IPS-18a (cell line): Measurements from ENCODE around the gene CDK6.
"Not testable (repeated sequence)": the region's sequence is repeated elsewhere in the genome, so short reads cannot be mapped to it uniquely, and the experiment has no call there.

ENCODE experiments used
- H3K27ac ChIP-seq: one replicate; pipeline ENCODE4 v1.5.1; 2013; ENCODE audit warnings: low read length
- H3K27me3 ChIP-seq: one replicate; pipeline ENCODE4 v1.6.1; 2013; ENCODE audit warnings: mild to moderate bottlenecking, low read length; ENCODE audit not compliant: control insufficient read depth, insufficient read depth
- H3K36me3 ChIP-seq: one replicate; pipeline ENCODE4 v1.6.1; 2013; ENCODE audit warnings: low read depth, low read length; ENCODE audit not compliant: control insufficient read depth
- H3K4me1 ChIP-seq: one replicate; pipeline ENCODE4 v1.6.1; 2013; ENCODE audit warnings: low read depth, low read length; ENCODE audit not compliant: control insufficient read depth
- H3K4me3 ChIP-seq: one replicate; pipeline ENCODE4 v1.5.1; 2013; ENCODE audit warnings: low read length
- H3K9ac ChIP-seq: one replicate; pipeline ENCODE4 v1.6.1; 2013; ENCODE audit warnings: mild to moderate bottlenecking, low read length, moderate library complexity
- H3K9me3 ChIP-seq: one replicate; pipeline ENCODE4 v1.6.1; 2013; ENCODE audit warnings: low read depth, low read length; ENCODE audit not compliant: control insufficient read depth

Gene CDK6

DNA sequence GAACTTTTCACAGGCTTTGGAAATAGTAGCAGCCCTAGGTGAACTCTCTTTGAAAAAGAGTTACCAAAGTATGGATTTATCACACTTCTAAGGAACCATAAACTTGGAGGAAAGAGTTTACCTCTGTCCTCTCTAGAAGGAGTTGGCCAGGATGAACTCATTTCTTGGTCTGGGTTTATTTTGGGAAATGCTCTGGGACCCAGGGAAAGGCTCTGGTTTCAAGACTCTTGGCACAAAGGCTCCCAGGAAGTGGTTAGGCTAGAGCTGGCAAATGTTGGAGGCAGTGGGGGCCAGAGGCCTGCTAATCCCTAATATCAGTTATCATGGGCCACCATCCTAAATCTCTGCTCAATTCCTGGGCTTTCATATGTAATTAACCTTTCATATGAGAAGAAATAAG, 36.3 kb upstream of the CDK6 start:
- no peak overlapping the region for H3K9ac ChIP-seq
- no peak overlapping the region for H3K27ac ChIP-seq
- no peaks in the 10 kb centered on the region for H3K27me3 ChIP-seq
- H3K4me3 ChIP-seq = no peak overlapping the region
- no peaks in the 10 kb centered on the region for H3K4me1 ChIP-seq
- no peaks in the 10 kb centered on the region for H3K9me3 ChIP-seq
- no peaks in the 10 kb centered on the region for H3K36me3 ChIP-seq

GRCh38 chr7:92868683-92869293, 32.4 kb upstream of the CDK6 start:
- H3K9me3 ChIP-seq = no peaks in the 10 kb centered on the region
- no peak overlapping the region for H3K4me3 ChIP-seq
- H3K27ac ChIP-seq = no peak overlapping the region
- no peaks in the 10 kb centered on the region for H3K27me3 ChIP-seq
- H3K9ac ChIP-seq = no peak overlapping the region
- H3K36me3 ChIP-seq = no peaks in the 10 kb centered on the region
- H3K4me1 ChIP-seq = no peaks in the 10 kb centered on the region

- H3K9ac ChIP-seq, H3K9me3 ChIP-seq, H3K4me1 ChIP-seq, H3K27ac ChIP-seq, H3K27me3 ChIP-seq, H3K36me3 ChIP-seq, H3K4me3 ChIP-seq: not testable (repeated sequence)
Observed at GRCh38 chr7:92864169-92864568, 27.8 kb upstream of the CDK6 start.

DNA sequence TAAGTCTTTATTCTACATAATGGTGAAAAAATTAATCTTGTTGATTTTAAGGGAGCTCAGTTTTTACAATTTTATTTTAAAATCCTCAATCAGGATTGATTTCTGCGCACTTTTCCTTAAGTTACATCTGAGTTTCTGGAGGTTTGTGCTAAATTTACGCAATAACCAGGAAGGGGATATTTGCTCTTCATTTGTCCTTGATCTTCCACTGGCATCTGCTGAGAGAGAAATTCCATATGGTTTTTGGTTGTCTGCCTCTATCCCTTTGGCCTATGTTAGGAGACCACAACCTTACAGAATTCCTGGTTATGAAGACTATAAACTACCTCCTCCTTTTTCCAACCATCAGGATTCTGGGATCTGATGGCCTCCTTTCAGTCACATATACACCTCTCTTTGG, 20.1 kb upstream of the CDK6 start:
- H3K4me3 ChIP-seq = no peak overlapping the region
- H3K36me3 ChIP-seq = no peaks in the 10 kb centered on the region
- H3K9ac ChIP-seq = no peak overlapping the region
- no peak overlapping the region for H3K27ac ChIP-seq
- peaks cover 6% of the 10 kb centered on the region for H3K4me1 ChIP-seq
- no peaks in the 10 kb centered on the region for H3K9me3 ChIP-seq
- no peaks in the 10 kb centered on the region for H3K27me3 ChIP-seq

DNA sequence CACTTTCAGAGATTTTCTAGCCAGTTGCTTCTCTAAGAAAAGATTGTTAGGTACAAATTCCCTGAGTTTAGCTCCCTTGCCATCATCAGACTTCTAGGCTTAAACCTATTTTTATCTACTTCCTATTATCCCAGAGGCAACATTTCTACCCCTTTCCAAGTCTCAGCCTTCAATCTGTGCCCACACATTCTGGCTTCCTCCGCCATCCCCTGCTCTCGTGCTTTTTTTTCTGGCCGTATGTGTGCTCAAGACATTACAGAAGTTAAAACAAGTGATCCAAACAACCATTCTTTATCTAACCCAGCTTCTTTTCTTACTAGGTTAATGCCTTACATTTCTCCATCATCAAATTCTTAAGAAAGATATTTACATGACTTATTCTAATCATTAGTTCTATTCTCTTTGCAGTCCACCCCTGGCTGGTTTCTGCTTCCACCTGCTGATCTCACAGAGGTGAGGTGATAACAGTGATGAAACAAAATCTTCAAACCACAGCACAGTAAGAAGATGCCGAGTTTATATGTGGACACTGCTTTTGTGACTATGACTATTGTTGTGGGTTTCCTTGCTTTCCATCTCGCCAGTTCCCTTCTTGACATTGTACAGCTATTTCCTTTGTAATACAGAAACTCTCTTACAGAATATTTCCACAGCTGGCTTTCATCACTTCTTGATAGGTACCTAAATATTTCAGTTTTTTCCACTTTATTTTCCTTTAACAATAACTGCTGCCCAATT, 18.3 kb upstream of the CDK6 start:
- no peaks in the 10 kb centered on the region for H3K9me3 ChIP-seq
- no peak overlapping the region for H3K27ac ChIP-seq
- no peaks in the 10 kb centered on the region for H3K27me3 ChIP-seq

DNA sequence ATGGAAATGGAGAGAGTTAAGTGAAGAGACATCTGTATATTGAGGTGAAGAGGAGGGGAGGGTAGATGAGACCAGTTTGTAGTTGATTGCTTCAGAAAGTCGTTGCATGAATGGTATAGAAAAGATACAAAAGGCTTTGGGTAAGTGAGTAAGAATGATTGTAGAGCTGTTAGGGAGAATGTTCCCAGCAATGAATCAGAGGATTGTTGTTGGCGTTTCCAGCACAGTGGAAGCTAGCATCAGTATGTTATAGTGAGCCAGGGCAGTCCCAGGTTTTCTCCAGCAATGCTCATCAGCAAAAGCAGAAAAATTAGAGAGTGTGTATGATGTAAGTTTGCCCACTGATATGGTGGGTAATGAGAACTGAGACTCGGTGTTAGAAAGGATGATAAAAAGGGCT, 15.4 kb upstream of the CDK6 start:
- Histone ChIP-seq H3K4me1 (peaks cover 6% of the 10 kb centered on the region), H3K4me3 (no peak overlapping the region), H3K9ac (no peak overlapping the region), H3K27ac (no peak overlapping the region), H3K9me3 (no peaks in the 10 kb centered on the region), H3K27me3 (no peaks in the 10 kb centered on the region), H3K36me3 (no peaks in the 10 kb centered on the region)

More for the DNA sequence above, 18.3 kb upstream of the CDK6 start:
- no peaks in the 10 kb centered on the region for H3K36me3 ChIP-seq
- peaks cover 6% of the 10 kb centered on the region for H3K4me1 ChIP-seq
- no peak overlapping the region for H3K9ac ChIP-seq
- no peak overlapping the region for H3K4me3 ChIP-seq

- Histone ChIP-seq H3K4me1 (peaks cover 6% of the 10 kb centered on the region), H3K4me3 (no peak overlapping the region), H3K27ac (no peak overlapping the region), H3K9me3 (no peaks in the 10 kb centered on the region), H3K27me3 (no peaks in the 10 kb centered on the region), H3K9ac (no peak overlapping the region), H3K36me3 (no peaks in the 10 kb centered on the region)
Observed at GRCh38 chr7:92850516-92850915, 14.1 kb upstream of the CDK6 start.

GRCh38 chr7:92849322-92849721, 12.9 kb upstream of the CDK6 start:
- H3K36me3 ChIP-seq = no peaks in the 10 kb centered on the region
- H3K4me1 ChIP-seq = peaks cover under 1% of the 10 kb centered on the region
- no peaks in the 10 kb centered on the region for H3K27me3 ChIP-seq
- H3K9me3 ChIP-seq = no peaks in the 10 kb centered on the region
- no peak overlapping the region for H3K9ac ChIP-seq
- H3K4me3 ChIP-seq = no peak overlapping the region
- no peak overlapping the region for H3K27ac ChIP-seq

- Histone ChIP-seq H3K27me3 (no peaks in the 10 kb centered on the region), H3K27ac (no peak overlapping the region), H3K9me3 (no peaks in the 10 kb centered on the region), H3K36me3 (no peaks in the 10 kb centered on the region), H3K9ac (no peak overlapping the region), H3K4me1 (no peaks in the 10 kb centered on the region), H3K4me3 (no peak overlapping the region)
Observed at GRCh38 chr7:92848851-92849250, 12.5 kb upstream of the CDK6 start.

- H3K4me1 ChIP-seq = no peaks in the 10 kb centered on the region
- H3K4me3 ChIP-seq = no peak overlapping the region
- no peak overlapping the region for H3K27ac ChIP-seq
- H3K9me3 ChIP-seq = no peaks in the 10 kb centered on the region
- H3K9ac ChIP-seq = no peak overlapping the region
- no peaks in the 10 kb centered on the region for H3K36me3 ChIP-seq
- no peaks in the 10 kb centered on the region for H3K27me3 ChIP-seq
Observed at GRCh38 chr7:92848441-92848840, 12.1 kb upstream of the CDK6 start.

DNA sequence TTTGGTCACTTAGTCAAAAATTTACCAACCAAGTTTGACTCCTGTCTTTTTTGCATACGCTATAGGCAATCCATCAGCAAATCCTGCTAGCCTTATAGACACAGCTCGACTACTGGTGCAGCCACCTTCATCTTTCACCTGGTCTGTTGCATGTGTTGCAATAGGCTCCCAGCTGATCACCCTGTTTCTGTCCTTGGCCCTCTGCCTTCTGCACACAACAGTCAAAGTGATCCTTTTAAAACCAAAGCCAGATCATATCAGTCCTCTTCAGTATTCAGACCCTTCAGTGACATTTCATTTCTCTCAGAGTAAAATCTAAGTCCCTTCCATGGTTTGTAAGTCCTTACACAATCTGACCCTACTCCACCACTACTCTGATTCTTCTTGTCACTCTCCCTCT, 10.9 kb upstream of the CDK6 start:
- Histone ChIP-seq H3K4me3 (no peak overlapping the region), H3K9ac (no peak overlapping the region), H3K27ac (no peak overlapping the region), H3K36me3 (no peaks in the 10 kb centered on the region), H3K4me1 (no peaks in the 10 kb centered on the region), H3K9me3 (no peaks in the 10 kb centered on the region), H3K27me3 (no peaks in the 10 kb centered on the region)

DNA sequence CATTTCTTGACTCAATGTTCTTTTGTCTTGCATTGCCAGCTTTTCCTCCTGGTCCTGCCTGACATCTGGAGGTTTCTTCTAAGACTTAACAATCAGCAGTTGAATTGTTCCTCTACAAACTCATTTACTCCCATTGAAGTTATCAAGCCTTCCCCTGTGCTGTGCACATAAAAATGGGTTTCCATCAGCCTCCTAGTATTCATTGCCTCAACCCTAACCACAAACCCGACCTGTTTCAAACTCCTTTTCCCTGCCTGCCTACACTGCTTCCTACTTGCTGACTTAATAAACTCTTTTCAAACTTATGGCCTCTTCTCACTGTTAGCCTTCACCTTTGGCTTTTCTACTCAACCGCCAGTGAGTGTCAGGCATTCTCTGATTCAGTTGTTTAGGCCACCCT, 9.4 kb upstream of the CDK6 start:
- peaks cover 5% of the 10 kb centered on the region for H3K27me3 ChIP-seq
- H3K36me3 ChIP-seq = no peaks in the 10 kb centered on the region
- H3K9me3 ChIP-seq = no peaks in the 10 kb centered on the region
- no peak overlapping the region for H3K27ac ChIP-seq
- H3K4me3 ChIP-seq = no peak overlapping the region
- no peak overlapping the region for H3K9ac ChIP-seq
- no peaks in the 10 kb centered on the region for H3K4me1 ChIP-seq
